Measurements from ENCODE around the gene GFOD2.

The GFOD2 gene

DNA sequence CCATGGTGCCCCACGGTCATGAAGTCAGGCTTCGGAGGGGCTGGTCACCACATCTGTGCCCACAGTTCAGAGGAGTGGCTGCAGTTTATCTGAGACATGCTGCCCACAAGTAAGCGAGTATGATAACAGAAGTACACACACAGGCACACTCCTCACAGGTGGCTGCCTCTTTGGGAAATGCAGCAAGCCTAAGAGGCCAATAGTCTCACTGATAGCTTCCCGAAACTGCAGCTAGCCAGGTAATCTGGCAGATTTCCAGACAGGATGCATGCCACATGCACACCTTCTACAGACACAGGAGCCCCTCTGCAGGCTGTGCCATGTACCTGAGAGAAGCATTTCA is 12.6 kb upstream of the GFOD2 start:
- DNase-seq (ENCODE audit: low spot score), result no peak

- DNase-seq (ENCODE audit: low spot score), result no peak
Observed at GRCh38 chr16:67731071-67731752, 12.1 kb upstream of the GFOD2 start.

DNA sequence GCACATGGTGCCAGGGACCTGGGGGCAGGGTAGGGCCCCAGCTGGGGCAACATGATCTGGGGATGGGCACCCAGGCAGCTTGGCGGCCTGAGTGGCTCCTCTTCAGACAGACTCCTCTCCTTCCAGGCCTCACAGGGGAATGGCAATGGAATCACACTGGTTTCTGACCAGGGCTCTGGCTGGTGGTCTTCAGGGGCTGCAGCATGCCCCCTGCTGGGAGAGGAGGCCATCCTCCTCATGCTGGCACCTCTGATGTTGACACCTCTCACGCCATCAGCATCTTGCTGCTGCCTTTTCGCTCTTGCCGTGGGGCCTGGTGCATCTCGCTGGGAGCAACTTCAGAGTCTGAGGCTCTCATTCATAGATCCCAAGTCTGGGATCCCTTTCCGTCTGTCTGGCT is 11.2 kb upstream of the GFOD2 start:
- no peak for DNase-seq (ENCODE audit: low spot score)

GRCh38 chr16:67729636-67730248 is 10.6 kb upstream of the GFOD2 start:
- no peak for DNase-seq (ENCODE audit: low spot score)

DNA sequence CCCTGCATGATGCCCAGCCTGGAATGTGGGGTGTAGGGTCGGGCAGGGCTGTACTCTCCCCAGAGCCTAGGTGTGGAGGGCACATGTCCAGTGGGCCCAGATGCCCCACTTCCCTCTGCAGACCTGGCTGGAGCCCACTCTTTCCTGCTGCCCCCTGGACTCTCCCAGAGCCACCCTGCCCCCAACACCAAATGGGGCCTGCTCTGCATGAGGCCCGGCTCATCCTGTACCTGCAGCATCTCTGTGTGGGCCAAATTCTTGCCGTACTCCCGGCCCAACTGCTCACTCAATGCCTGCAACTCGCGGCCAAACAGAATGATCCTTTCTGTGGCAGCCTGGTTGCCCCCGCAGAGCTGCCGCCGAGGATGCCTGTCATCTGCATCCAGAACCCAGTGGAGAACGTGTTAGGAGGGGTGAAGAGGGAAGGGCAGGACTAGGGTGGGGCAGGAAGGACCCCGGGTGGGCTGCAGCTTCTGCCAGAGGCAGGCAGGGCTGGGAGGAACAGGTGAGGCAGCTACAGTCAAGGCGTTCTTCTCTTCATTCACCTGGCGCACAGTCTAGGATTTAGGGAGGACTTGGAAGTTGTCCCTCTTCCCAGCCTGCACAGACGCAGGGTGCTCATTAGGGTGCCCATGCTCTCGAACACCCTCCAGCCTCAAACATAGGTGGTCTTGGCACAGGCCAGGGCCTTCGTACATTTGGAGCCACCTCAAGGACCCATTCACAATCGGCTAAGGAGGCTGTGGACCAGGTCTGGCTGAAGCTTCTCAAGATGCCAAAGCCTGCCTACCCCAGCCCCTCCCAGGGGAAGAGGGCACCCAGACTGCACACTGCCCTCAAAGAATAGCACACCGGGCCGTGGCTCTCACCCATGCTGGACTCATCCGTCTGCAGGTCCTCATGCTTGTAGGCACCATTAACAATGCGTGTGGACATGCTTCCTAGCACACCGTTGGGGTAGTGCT is 8.7 kb upstream of the GFOD2 start:
- no peak for DNase-seq (ENCODE audit: low spot score)

DNA sequence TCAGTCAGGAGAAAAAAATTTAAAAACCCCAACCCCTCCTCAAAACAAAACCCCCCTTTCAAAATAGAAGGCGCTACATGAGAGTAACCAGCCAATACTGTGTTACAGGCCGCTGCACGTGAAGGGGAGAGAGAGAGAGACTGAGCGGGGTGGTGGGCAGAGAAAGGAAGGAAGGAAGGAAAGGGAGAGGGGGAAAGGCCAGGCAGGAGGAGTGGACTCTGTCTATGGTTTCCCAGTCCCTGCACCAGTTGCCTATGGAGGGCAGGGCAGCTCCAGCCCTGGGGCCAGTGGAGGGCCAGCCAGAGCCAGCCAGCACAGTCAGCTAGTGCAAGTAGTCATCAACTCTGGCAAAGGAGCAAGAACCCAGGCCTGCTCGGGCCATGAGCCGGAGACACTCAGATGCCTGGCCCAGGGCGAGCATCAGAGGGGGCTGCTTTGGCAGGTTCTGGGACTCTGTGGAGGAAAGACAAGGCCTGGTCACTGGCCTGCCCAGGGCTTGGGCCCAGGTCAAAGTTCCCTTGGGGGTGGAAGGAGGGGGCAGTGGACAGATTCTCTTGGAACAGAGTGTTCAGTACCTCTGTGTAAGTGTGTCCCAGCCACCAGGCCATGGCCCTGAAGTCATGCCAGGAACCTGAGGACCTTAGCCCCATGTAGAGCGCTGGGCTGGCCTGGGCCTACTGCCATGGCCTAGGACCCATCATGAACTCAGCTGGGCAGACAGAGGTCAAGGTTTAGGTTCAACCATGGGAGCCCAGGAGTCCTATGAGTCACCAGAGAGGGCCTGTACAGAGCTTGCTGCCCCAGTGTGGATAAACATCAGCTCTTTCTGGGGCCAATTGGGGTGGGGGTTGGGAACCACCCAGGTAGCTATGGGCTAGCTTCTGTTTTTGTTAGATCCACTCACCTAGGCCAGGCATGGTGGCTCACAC is 7.3 kb upstream of the GFOD2 start:
- no peak for DNase-seq (ENCODE audit: low spot score)

- no peak for DNase-seq (ENCODE audit: low spot score)
Observed at GRCh38 chr16:67723911-67724305, 4.8 kb upstream of the GFOD2 start.

GRCh38 chr16:67723151-67723910 is 4.2 kb upstream of the GFOD2 start:
- no peak for DNase-seq (ENCODE audit: low spot score)

DNA sequence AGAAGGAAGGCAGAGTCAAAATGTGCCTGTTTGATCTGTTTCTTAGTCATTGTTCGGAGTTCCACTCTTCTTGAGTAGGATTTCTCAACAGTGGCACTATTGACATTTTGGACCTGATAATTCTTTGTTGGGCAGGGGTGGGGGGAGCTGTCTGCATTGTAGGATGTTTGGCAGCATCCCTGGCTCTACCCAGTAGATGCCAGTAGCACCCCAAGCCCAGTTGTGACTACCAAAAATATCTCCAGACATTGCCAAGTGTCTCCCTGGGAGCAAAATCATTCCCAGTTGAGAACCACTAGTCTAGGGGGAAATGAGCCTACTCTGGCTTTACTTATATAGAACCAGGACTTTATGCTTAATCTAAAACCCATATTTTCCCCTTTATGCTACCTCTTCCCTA is 1.1 kb upstream of the GFOD2 start:
- no peak for DNase-seq (ENCODE audit: low spot score)

DNA sequence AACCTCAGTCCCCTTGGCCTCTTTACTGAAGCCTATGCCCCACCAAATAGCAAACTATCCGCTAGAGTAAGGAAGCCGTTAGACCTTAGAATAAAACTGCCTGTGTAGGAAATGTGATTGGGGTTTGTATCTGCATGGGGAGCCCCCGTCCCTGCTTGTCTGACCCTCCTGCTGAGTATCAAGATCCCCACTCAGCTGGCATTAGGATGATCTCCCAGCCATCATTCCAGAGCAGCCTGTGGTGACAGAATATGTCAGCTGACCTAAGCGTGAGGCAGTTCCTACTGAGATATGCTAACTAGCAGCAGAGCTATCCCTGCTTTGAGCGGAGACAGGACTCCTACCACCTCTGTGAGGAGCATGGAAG is 645 bp upstream of the GFOD2 start:
- peak; percentile 81 for DNase-seq (ENCODE audit: low spot score)

- peak; percentile 22 for DNase-seq (ENCODE audit: low spot score)
Observed at GRCh38 chr16:67718668-67719047, 458 bp downstream of the GFOD2 start.

DNA sequence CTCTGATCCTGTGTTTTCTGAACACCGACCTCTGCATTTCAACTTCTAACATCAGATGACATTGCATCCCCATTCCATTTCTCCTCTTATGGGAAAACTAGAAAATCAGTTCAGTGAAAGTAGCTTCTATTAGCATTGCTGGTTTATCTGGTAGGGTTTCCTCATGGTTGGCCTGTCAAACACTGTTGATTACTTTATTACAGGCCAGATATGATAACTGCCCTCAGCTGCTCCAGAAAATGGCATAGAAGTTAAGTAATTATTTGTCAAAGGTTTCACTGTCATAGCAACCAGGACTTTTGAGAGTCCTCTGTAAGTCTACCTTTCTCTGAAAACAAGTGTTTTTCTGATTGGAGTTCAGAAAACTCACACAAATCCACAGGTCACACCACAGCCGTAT is 3.0 kb downstream of the GFOD2 start:
- DNase-seq (ENCODE audit: low spot score), result no peak

- no peak for DNase-seq (ENCODE audit: low spot score)
Observed at GRCh38 chr16:67714522-67714921, 4.6 kb downstream of the GFOD2 start.

DNA sequence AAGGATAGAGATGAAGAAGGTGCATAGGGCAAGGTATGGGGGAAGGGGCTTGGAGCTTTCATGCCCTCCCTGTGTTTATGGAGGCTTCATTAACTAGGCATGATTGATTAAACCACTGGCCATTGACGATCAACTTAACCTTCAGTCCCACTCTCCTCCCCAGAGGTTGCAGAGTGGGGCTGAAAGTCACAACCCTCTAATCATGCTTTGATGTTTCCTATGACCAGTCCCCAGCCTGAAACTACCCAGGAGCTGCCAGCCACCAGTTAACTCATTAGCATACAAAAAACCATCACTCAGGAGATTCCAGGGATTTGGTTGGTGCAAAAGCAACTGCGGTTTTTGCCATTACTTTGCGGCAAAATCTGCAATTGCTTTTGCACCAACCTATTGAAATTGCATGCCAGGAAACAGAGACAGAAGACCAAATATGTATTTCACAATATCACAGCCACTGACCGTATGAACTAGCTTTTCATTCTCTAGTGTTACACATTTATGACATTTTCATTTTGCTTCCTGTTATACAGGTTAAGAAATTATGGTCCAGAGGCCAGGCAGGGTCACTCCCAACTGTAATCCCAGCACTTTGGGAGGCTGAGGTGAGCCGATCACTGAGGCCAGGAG is 5.4 kb downstream of the GFOD2 start:
- no peak for DNase-seq (ENCODE audit: low spot score)

DNA sequence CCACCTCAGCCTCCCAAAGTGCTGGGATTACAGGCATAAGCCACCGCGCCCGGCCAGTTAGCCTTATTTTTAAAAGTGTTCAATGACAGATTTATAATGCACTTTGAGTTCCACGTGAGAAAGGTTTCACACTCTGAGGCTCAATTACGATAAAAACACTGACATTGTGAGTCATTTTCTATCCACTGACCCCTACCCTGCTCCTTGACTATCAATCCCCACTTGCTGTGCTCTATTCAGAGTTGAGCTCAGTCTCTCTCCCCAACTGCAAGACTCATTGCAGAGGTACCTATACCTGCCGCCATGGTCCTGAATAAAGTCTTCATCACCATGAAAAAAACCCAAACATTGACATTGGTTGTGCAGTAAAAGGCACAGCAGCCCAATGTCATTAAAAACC is 8.5 kb downstream of the GFOD2 start:
- DNase-seq (ENCODE audit: low spot score), result no peak

GRCh38 chr16:67709050-67709449 is 10.1 kb downstream of the GFOD2 start:
- DNase-seq (ENCODE audit: low spot score), result no peak

DNA sequence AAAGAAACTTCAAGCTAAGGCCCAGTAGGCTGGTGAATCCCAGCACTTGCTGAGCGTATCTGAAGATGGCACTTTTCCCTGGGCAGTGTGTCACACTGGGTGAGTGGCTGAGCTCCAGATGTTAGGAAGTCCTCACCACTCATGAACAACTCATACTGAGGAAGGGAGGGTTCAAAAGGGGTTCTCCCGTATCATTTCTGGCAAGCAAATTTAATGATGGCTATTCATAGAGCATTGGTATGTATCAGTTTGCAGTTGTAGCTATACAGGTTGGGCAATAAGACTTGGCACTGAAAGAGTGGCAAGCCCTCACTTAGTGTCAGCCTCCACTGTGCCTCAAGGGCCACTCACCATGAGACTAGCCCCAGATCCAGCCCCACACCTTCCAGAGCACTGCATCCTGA is 10.7 kb downstream of the GFOD2 start:
- DNase-seq (ENCODE audit: low spot score), result peak; percentile 59

- DNase-seq (ENCODE audit: low spot score), result no peak
Observed at GRCh38 chr16:67707790-67708189, 11.3 kb downstream of the GFOD2 start.

DNA sequence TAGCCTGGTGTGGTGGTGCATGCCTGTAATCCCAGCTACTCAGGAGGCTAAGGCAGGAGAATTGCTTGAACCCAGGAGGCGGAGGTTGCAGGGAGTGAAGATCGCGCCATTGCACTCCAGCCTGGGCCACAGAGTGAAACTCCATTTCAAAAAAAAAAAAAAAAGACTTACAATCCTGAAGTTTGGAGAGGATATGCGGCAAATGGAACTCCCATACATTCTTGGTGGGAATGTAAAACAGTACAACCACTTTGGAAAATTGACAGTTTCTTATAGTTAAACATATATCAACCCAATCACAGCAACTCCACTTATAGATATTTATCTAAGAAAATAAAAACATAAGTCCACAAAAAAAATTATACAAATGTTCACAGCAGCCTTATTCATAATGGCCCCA is 11.9 kb downstream of the GFOD2 start:
- no peak for DNase-seq (ENCODE audit: low spot score)

- no peak for DNase-seq (ENCODE audit: low spot score)
Observed at GRCh38 chr16:67704110-67704509, 15.0 kb downstream of the GFOD2 start.

GRCh38 chr16:67703626-67704025 is 15.5 kb downstream of the GFOD2 start:
- no peak for DNase-seq (ENCODE audit: low spot score)
